Liver (tissue), 9 donors: ENCODE measurements around the gene WDR27. TPM values are rescaled to one million over a fixed set of nuclear protein-coding genes. Genes with fewer than 3 reads are reported as not detected.
"Not testable (repeated sequence)": the region's sequence is repeated elsewhere in the genome, so short reads cannot be mapped to it uniquely, and the experiment has no call there.

Experiments used
- DNase-seq: peaks from one replicate; pipeline ENCODE4 v3.0.0-alpha.2; 2017; ENCODE audit warnings: low spot score
- H3K27ac ChIP-seq, 2 donors: one replicate each; pipeline ENCODE4 v1.7.0; 2013; ENCODE audit warnings: inconsistent platforms in 2 of 2, low read length in 2 of 2, control low read depth in 1 of 2, low read depth in 1 of 2, mild to moderate bottlenecking in 1 of 2
- H3K27me3 ChIP-seq, 4 donors: one replicate each; pipeline versions ENCODE4 v1.6.1 to v1.7.0; 2013; ENCODE audit warnings: low read length in 3 of 4, inconsistent platforms in 1 of 4, mild to moderate bottlenecking in 1 of 4, moderate library complexity in 1 of 4; ENCODE audit not compliant: control insufficient read depth in 4 of 4, insufficient read depth in 4 of 4
- H3K36me3 ChIP-seq, 4 donors: one replicate each; pipeline versions ENCODE4 v1.6.1 to v1.7.0; 2013; ENCODE audit warnings: low read length in 3 of 4, mild to moderate bottlenecking in 3 of 4, low read depth in 1 of 4, moderate library complexity in 1 of 4; ENCODE audit not compliant: control insufficient read depth in 4 of 4, insufficient read depth in 3 of 4
- H3K4me1 ChIP-seq, 4 donors: one replicate each; pipeline versions ENCODE4 v1.6.1 to v1.7.0; 2013; ENCODE audit warnings: low read length in 3 of 4, mild to moderate bottlenecking in 3 of 4, moderate library complexity in 1 of 4; ENCODE audit not compliant: control insufficient read depth in 4 of 4, insufficient read depth in 4 of 4
- H3K4me3 ChIP-seq, 3 donors: one replicate each; pipeline versions ENCODE4 v1.6.1 to v1.7.0; 2013; ENCODE audit warnings: low read length in 3 of 3, control low read depth in 1 of 3, low read depth in 1 of 3, mild to moderate bottlenecking in 1 of 3
- H3K9ac ChIP-seq, 2 donors: one replicate each; pipeline ENCODE4 v1.7.0; 2013; ENCODE audit warnings: low read length in 2 of 2, mild to moderate bottlenecking in 2 of 2, moderate library complexity in 2 of 2, control low read depth in 1 of 2, low read depth in 1 of 2
- H3K9me3 ChIP-seq, 4 donors: one replicate each; pipeline versions ENCODE4 v1.6.1 to v1.7.0; 2013; ENCODE audit warnings: low read length in 3 of 4; ENCODE audit not compliant: control insufficient read depth in 4 of 4
- ATF3 ChIP-seq: IDR thresholded peaks from 2 replicates; pipeline ENCODE4 v1.6.1; 2016; ENCODE audit warnings: antibody characterized with exemption
- EGR1 ChIP-seq, 2 donors: IDR thresholded peaks; 2 replicates each; pipeline ENCODE4 v1.6.1; 2016 to 2018; ENCODE audit warnings: antibody characterized with exemption in 2 of 2, low read depth in 2 of 2
- FOXA1 ChIP-seq: IDR thresholded peaks from 2 replicates; pipeline ENCODE4 v1.6.1; 2016; ENCODE audit warnings: antibody characterized with exemption
- FOXA2 ChIP-seq: IDR thresholded peaks from 2 replicates; pipeline ENCODE4 v1.6.1; 2016; ENCODE audit warnings: antibody characterized with exemption
- GABPA ChIP-seq, 2 donors: IDR thresholded peaks in 1 of 2; conservative IDR thresholded peaks in 1 of 2; 2 replicates each; pipeline ENCODE4 v1.6.1; 2016; ENCODE audit warnings: antibody characterized with exemption in 2 of 2, mild to moderate bottlenecking in 1 of 2, moderate library complexity in 1 of 2
- HNF4A ChIP-seq, 2 donors: conservative IDR thresholded peaks; 2 replicates each; pipeline ENCODE4 v1.6.1; 2016; ENCODE audit warnings: antibody characterized with exemption in 2 of 2, mild to moderate bottlenecking in 2 of 2
- HNF4G ChIP-seq: IDR thresholded peaks from 2 replicates; pipeline ENCODE4 v1.6.1; 2016; ENCODE audit warnings: antibody characterized with exemption
- NR2F2 ChIP-seq: IDR thresholded peaks from 2 replicates; pipeline ENCODE4 v1.6.1; 2016; ENCODE audit warnings: antibody characterized with exemption
- RAD21 ChIP-seq, 2 donors: IDR thresholded peaks; 2 replicates each; pipeline ENCODE4 v1.6.1; 2016; ENCODE audit warnings: antibody characterized with exemption in 2 of 2, mild to moderate bottlenecking in 2 of 2
- REST ChIP-seq: IDR thresholded peaks from 2 replicates; pipeline ENCODE4 v1.6.1; 2016; ENCODE audit warnings: antibody characterized with exemption, mild to moderate bottlenecking
- RXRA ChIP-seq, 2 donors: IDR thresholded peaks; 2 replicates each; pipeline ENCODE4 v1.6.1; 2017 to 2018; ENCODE audit warnings: antibody characterized with exemption in 2 of 2, mild to moderate bottlenecking in 1 of 2
- SP1 ChIP-seq: IDR thresholded peaks from 2 replicates; pipeline ENCODE4 v1.6.1; 2018; ENCODE audit warnings: antibody characterized with exemption, mild to moderate bottlenecking
- TAF1 ChIP-seq: conservative IDR thresholded peaks from 2 replicates; pipeline ENCODE4 v1.6.1; 2016; ENCODE audit warnings: antibody characterized with exemption, mild to moderate bottlenecking
- YY1 ChIP-seq: IDR thresholded peaks from 2 replicates; pipeline ENCODE4 v1.6.1; 2016; ENCODE audit warnings: antibody characterized with exemption, mild to moderate bottlenecking
- WGBS: extraction: QIAGEN DNeasy Blood & Tissue Kit; methylation state at CpG from one replicate; pipeline ENCODE4 v1.1.7; 2013; 5-methylcytosine and 5-hydroxymethylcytosine counted together
- polyA plus RNA-seq, 2 donors: library from polyadenylated mRNA; stranded (reverse) in 1 of 2; unstranded in 1 of 2; fragments of 200-250 nt in 1 of 2; fragments of >200 nt in 1 of 2; fragmentation: Nextera tagmentation in 1 of 2; extraction: Ambion mirVana in 1 of 2; gene quantifications; one replicate each; pipeline versions ENCODE4 v1.2.1 to v1.2.3, GENCODE V29; 2013 to 2015
- total RNA-seq, 2 donors: library from RNA; depleted of rRNA; stranded (reverse); fragments of >200 nt; gene quantifications; one replicate each; pipeline ENCODE4 v1.2.3, GENCODE V29; 2014
- TF ChIP-seq, protein P1 (sequence below): IDR thresholded peaks from 2 replicates; pipeline ENCODE4 v1.6.1; 2016; ENCODE audit warnings: antibody characterized with exemption
- donor health status: healthy.
- donor health status: healthy.
- donor health status: healthy.
- donor health status: healthy.
- donor health status: healthy.

The WDR27 gene
- total and polyA plus RNA-seq, 4 donors, result 3.7 to 20.1 (median 7.7) TPM

DNA sequence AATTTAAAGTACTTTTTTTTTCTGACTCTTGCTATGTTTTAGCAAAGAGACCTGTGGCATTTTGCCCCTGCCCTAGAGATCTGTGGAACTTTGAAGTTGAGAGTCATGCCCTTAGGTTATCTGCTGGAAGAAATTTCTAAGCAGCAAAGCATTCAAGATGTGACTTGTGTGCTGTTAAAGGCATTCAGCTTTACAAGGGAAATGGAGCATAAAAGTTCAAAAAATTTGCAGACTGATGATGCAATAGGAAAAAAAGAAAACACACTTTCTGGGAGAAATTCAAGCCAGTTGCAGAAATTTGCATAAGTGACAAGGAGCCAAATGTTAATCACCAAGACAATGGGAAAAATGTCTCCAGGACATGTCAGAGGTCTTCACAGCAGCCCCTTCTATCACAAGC, 267.3 kb downstream of the WDR27 start:
- not testable (repeated sequence) for H3K9ac ChIP-seq, H3K36me3 ChIP-seq, H3K4me3 ChIP-seq, H3K27ac ChIP-seq, H3K27me3 ChIP-seq, DNase-seq, H3K4me1 ChIP-seq
- peaks cover 10 to 19% (median 14%) of the 10 kb centered on the region in 4 donors for H3K9me3 ChIP-seq

DNA sequence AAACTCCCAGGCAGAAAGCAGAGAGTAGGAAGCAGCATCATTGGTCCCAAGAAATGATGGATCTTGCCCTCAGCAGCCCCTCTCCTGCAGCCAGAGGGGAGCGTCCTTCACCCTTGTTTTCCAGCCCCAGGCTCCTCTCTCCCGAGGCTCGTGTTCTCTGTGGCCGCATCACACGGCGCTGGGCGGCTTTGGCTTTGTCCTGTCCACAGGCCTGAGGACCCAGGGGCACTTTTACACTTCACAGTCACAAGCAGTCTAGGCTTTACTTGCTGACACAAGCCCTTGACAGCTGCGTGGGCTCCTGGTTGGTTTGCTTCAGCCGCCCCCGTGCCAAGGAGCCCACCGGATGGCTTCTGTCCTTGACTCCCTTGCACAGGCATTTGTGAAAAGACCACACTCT, 272.8 kb downstream of the WDR27 start:
- no peaks in the 10 kb centered on the region for H3K36me3 ChIP-seq
- H3K9ac ChIP-seq, result no peak overlapping the region
- WGBS, result 88% methylated on average over 11 of the region's 11 CpGs

DNA sequence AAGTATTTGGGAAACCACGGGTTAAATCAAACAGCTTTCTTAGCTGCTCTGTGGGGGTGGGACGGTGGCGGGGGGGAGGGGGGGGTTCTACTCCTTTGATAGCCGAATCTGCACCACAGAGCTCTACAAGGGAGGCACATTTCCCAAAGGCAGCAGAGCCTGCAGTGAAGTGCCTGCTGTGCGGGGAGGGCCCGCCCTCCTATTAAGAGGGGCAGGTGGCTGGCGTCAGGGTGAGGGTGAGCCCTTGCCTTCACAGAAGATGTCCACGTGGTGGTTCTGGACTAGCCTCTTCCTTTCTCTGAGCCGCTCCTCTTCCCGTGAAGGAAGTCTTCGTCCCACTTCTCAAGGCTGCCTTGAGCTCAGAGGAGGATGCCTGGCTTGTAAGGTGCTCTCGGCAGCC, 273.3 kb downstream of the WDR27 start:
- H3K36me3 ChIP-seq, result no peaks in the 10 kb centered on the region
- no peak for DNase-seq
- H3K27me3 ChIP-seq, result no peaks in the 10 kb centered on the region
- H3K9ac ChIP-seq, result no peak overlapping the region
- peaks cover 9 to 19% (median 14%) of the 10 kb centered on the region in 4 donors for H3K9me3 ChIP-seq
- H3K4me3 ChIP-seq, result no peak overlapping the region
- 53% methylated on average over 12 of the region's 12 CpGs for WGBS
- no peak for TF ChIP-seq HNF4A (conservative IDR thresholded peaks at IDR 0.05)
- TF ChIP-seq TAF1, result no peak
- TF ChIP-seq NR2F2, result no peak
- TF ChIP-seq, protein P1, sequence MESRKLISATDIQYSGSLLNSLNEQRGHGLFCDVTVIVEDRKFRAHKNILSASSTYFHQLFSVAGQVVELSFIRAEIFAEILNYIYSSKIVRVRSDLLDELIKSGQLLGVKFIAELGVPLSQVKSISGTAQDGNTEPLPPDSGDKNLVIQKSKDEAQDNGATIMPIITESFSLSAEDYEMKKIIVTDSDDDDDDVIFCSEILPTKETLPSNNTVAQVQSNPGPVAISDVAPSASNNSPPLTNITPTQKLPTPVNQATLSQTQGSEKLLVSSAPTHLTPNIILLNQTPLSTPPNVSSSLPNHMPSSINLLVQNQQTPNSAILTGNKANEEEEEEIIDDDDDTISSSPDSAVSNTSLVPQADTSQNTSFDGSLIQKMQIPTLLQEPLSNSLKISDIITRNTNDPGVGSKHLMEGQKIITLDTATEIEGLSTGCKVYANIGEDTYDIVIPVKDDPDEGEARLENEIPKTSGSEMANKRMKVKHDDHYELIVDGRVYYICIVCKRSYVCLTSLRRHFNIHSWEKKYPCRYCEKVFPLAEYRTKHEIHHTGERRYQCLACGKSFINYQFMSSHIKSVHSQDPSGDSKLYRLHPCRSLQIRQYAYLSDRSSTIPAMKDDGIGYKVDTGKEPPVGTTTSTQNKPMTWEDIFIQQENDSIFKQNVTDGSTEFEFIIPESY, result no peak
- TF ChIP-seq RAD21 (IDR thresholded peaks at IDR 0.05), result no peak
- no peak for TF ChIP-seq HNF4G
- no peak for TF ChIP-seq FOXA1
- TF ChIP-seq EGR1 (IDR thresholded peaks at IDR 0.05; ENCODE audit: low read depth in 2 of 2), result no peak
- H3K4me1 ChIP-seq, result no peaks in the 10 kb centered on the region
- no peak overlapping the region for H3K27ac ChIP-seq

More for the DNA sequence above, 272.8 kb downstream of the WDR27 start:
- no peak overlapping the region for H3K27ac ChIP-seq
- H3K4me3 ChIP-seq, result no peak overlapping the region
- H3K27me3 ChIP-seq, result no peaks in the 10 kb centered on the region
- DNase-seq, result no peak
- no peaks in the 10 kb centered on the region for H3K4me1 ChIP-seq
- H3K9me3 ChIP-seq, result peaks cover 9 to 19% (median 14%) of the 10 kb centered on the region in 4 donors
- TF ChIP-seq FOXA1 (no peak), NR2F2 (no peak), REST (no peak), HNF4G (no peak), FOXA2 (no peak), GABPA (IDR thresholded peaks at IDR 0.05 in 1 of 2, conservative IDR thresholded peaks at IDR 0.05 in 1 of 2) (no peak), YY1 (no peak), RXRA (IDR thresholded peaks at IDR 0.05) (no peak), SP1 (no peak), RAD21 (IDR thresholded peaks at IDR 0.05) (no peak), ATF3 (no peak)
